Trophoblast cell (in vitro differentiated cells and primary cell): ENCODE data around the gene REXO5.

Experiments used
- DNase-seq, 2 donors: peaks; one replicate each; pipeline ENCODE4 v3.0.0-alpha.2; 2016
- H2AFZ ChIP-seq: 2 replicates; pipeline ENCODE4 v1.6.1; 2013; ENCODE audit warnings: low read length, moderate library complexity, mild to moderate bottlenecking; ENCODE audit not compliant: insufficient read depth, poor library complexity
- H2AK5ac ChIP-seq: 2 replicates; pipeline ENCODE4 v1.6.1; 2013; ENCODE audit warnings: mild to moderate bottlenecking, low read length
- H2BK120ac ChIP-seq: 2 replicates; pipeline ENCODE4 v1.6.1; 2013; ENCODE audit warnings: low read length, mild to moderate bottlenecking, moderate library complexity; ENCODE audit not compliant: insufficient read depth, poor library complexity
- H2BK12ac ChIP-seq: 2 replicates; pipeline ENCODE4 v1.6.1; 2013; ENCODE audit warnings: mild to moderate bottlenecking, low read length, moderate library complexity
- H2BK5ac ChIP-seq: 2 replicates; pipeline ENCODE4 v1.6.1; 2013; ENCODE audit warnings: low read length, low read depth, moderate library complexity, mild to moderate bottlenecking; ENCODE audit not compliant: poor library complexity
- H3K14ac ChIP-seq: 2 replicates; pipeline ENCODE4 v1.6.1; 2013; ENCODE audit warnings: mild to moderate bottlenecking, low read length
- H3K18ac ChIP-seq: 2 replicates; pipeline ENCODE4 v1.6.1; 2013; ENCODE audit warnings: mild to moderate bottlenecking, low read length
- H3K23ac ChIP-seq: 2 replicates; pipeline ENCODE4 v1.6.1; 2013; ENCODE audit warnings: low read length
- H3K27ac ChIP-seq: 2 replicates; pipeline ENCODE4 v1.5.1; 2013; ENCODE audit warnings: low read depth, mild to moderate bottlenecking, inconsistent platforms, low read length, moderate library complexity
- H3K27me3 ChIP-seq: 2 replicates; pipeline ENCODE4 v1.6.1; 2013; ENCODE audit warnings: inconsistent platforms, mild to moderate bottlenecking, low read length, moderate library complexity; ENCODE audit not compliant: insufficient read depth
- H3K36me3 ChIP-seq, 2 experiments: 1 replicate in 1 of 2; 2 replicates in 1 of 2; pipeline ENCODE4 v1.6.1; 2013; ENCODE audit warnings: low read length in 2 of 2, mild to moderate bottlenecking in 2 of 2, moderate library complexity in 1 of 2; ENCODE audit not compliant: insufficient read depth in 2 of 2, control insufficient read depth in 1 of 2
- H3K4ac ChIP-seq: 2 replicates; pipeline ENCODE4 v1.6.1; 2013; ENCODE audit warnings: low read depth, mild to moderate bottlenecking, low read length, moderate library complexity
- H3K4me1 ChIP-seq, 2 experiments: 1 replicate in 1 of 2; 2 replicates in 1 of 2; pipeline ENCODE4 v1.6.1; 2013; ENCODE audit warnings: low read length in 2 of 2, mild to moderate bottlenecking in 2 of 2, moderate library complexity in 1 of 2; ENCODE audit not compliant: insufficient read depth in 2 of 2, control insufficient read depth in 1 of 2
- H3K4me2 ChIP-seq: 2 replicates; pipeline ENCODE4 v1.6.1; 2013; ENCODE audit warnings: inconsistent platforms, mild to moderate bottlenecking, low read length, moderate library complexity
- H3K4me3 ChIP-seq: 2 replicates; pipeline ENCODE4 v1.5.1; 2013; ENCODE audit warnings: mild to moderate bottlenecking, low read depth, low read length, inconsistent platforms
- H3K79me1 ChIP-seq: one replicate; pipeline ENCODE4 v1.6.1; 2013; ENCODE audit warnings: low read length
- H3K79me2 ChIP-seq: 2 replicates; pipeline ENCODE4 v1.6.1; 2013; ENCODE audit warnings: low read length, mild to moderate bottlenecking; ENCODE audit not compliant: control insufficient read depth, insufficient read depth, poor library complexity
- H3K9ac ChIP-seq: 2 replicates; pipeline ENCODE4 v1.6.1; 2013; ENCODE audit warnings: mild to moderate bottlenecking, low read length
- H3K9me3 ChIP-seq: 2 replicates; pipeline ENCODE4 v1.6.1; 2013; ENCODE audit warnings: low read depth, mild to moderate bottlenecking, control low read depth, inconsistent platforms, low read length; ENCODE audit not compliant: insufficient read depth
- H4K12ac ChIP-seq: 2 replicates; pipeline ENCODE4 v1.6.1; 2013; ENCODE audit warnings: low read depth, mild to moderate bottlenecking, low read length, moderate library complexity
- H4K8ac ChIP-seq: 2 replicates; pipeline ENCODE4 v1.6.1; 2013; ENCODE audit warnings: low read depth, mild to moderate bottlenecking, low read length, moderate library complexity
- H4K91ac ChIP-seq: one replicate; pipeline ENCODE4 v1.6.1; 2013; ENCODE audit warnings: low read depth, mild to moderate bottlenecking, low read length, moderate library complexity
- WGBS: extraction: QIAGEN DNeasy Blood & Tissue Kit; methylation state at CpG from one replicate; pipeline ENCODE4 v1.1.7; 2013; ENCODE audit warnings: missing lambda C conversion rate; ENCODE audit not compliant: insufficient read length, insufficient coverage; ENCODE audit errors: extremely low coverage; 5-methylcytosine and 5-hydroxymethylcytosine counted together

The REXO5 gene

GRCh38 chr16:20854963-20855362 is 48.6 kb downstream of the REXO5 start:
- Histone ChIP-seq H3K9me3 (no peaks in the 10 kb centered on the region), H3K23ac (no peak overlapping the region), H4K8ac (no peak overlapping the region), H4K12ac (no peak overlapping the region), H3K36me3 (peaks cover 4 to 5% of the 10 kb centered on the region in 2 experiments), H3K27me3 (no peaks in the 10 kb centered on the region), H3K79me2 (no peaks in the 10 kb centered on the region), H4K91ac (no peak overlapping the region), H2BK120ac (no peak overlapping the region), H3K79me1 (no peaks in the 10 kb centered on the region), H3K27ac (no peak overlapping the region), H2BK12ac (no peak overlapping the region), H3K4ac (no peak overlapping the region), H3K14ac (no peak overlapping the region), H3K4me3 (no peak overlapping the region), H3K4me1 (peaks cover 0 to 5% of the 10 kb centered on the region in 2 experiments), H3K9ac (no peak overlapping the region), H2AFZ (no peak overlapping the region), H2AK5ac (no peak overlapping the region), H2BK5ac (no peak overlapping the region), H3K4me2 (no peak overlapping the region), H3K18ac (no peak overlapping the region)
- WGBS: no CpG with 5 or more reads among the region's 2 CpGs
- DNase-seq: no peak

GRCh38 chr16:20857281-20857680 is 51.0 kb downstream of the REXO5 start:
- Histone ChIP-seq H3K23ac (no peak overlapping the region), H4K91ac (no peak overlapping the region), H3K36me3 (peaks cover 10 to 11% of the 10 kb centered on the region in 2 experiments), H3K9ac (no peak overlapping the region), H3K79me1 (no peaks in the 10 kb centered on the region), H4K8ac (no peak overlapping the region), H2AFZ (no peak overlapping the region), H3K27me3 (no peaks in the 10 kb centered on the region), H3K14ac (no peak overlapping the region), H2BK12ac (no peak overlapping the region), H3K27ac (no peak overlapping the region), H3K18ac (no peak overlapping the region), H3K4me2 (no peak overlapping the region), H3K9me3 (no peaks in the 10 kb centered on the region), H2BK5ac (no peak overlapping the region), H4K12ac (no peak overlapping the region), H3K4me1 (peaks cover 0 to 5% of the 10 kb centered on the region in 2 experiments), H3K4me3 (no peak overlapping the region), H3K4ac (no peak overlapping the region), H2AK5ac (no peak overlapping the region), H3K79me2 (no peaks in the 10 kb centered on the region), H2BK120ac (no peak overlapping the region)
- no CpG with 5 or more reads among the region's 2 CpGs for WGBS
- no peak for DNase-seq

DNA sequence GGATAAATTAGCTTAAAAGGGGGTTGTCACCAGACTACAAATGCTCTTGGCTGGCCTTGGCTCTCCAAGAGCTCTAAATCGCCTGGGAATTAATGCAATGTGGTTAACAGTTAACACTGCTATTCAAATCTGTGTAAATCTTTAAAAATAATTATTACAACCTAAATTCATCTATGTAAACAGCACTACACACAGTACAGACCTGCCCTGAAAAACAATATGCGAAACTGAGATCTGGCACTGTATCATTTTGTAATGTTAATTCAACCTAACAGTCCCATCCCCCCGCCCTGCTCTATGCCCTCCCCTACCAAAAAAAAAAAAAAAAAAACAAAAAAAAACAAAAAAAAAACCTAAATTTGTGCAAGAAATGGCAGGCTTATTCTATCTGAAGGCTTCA is 52.9 kb downstream of the REXO5 start:
- Histone ChIP-seq H3K4ac (no peak overlapping the region), H4K91ac (no peak overlapping the region), H3K79me1 (no peaks in the 10 kb centered on the region), H3K36me3 (peaks cover 14 to 15% of the 10 kb centered on the region in 2 experiments), H3K9me3 (no peaks in the 10 kb centered on the region), H3K27ac (no peak overlapping the region), H3K27me3 (no peaks in the 10 kb centered on the region), H2BK120ac (no peak overlapping the region), H3K23ac (no peak overlapping the region), H3K4me2 (no peak overlapping the region), H2AFZ (no peak overlapping the region), H3K4me3 (no peak overlapping the region), H4K8ac (no peak overlapping the region), H3K79me2 (no peaks in the 10 kb centered on the region), H4K12ac (no peak overlapping the region), H2AK5ac (no peak overlapping the region), H3K9ac (no peak overlapping the region), H2BK12ac (no peak overlapping the region), H2BK5ac (no peak overlapping the region), H3K18ac (no peak overlapping the region), H3K4me1 (no peaks in the 10 kb centered on the region), H3K14ac (no peak overlapping the region)
- no peak for DNase-seq
- no CpG with 5 or more reads among the region's 3 CpGs for WGBS

DNA sequence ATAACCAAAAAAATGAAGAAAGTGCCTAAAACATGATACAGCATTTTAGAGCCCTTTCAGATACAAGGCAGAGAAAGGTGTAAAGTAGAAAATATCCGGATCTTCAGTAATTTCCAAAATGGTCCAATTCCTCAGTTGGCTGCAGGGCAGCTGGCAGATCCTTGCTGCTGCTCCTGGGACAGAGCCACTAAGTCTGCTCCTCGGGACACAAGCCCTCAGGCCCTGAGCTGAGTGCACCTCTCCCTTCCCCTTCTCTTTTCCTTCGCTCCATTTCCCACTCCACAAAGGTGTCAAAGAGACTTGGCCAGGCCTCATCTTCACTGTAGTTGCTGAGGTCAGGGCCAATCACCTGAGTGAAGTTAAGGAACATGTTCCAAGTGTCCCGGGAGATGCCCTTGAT is 53.4 kb downstream of the REXO5 start:
- Histone ChIP-seq H4K91ac (no peak overlapping the region), H3K79me2 (no peaks in the 10 kb centered on the region), H3K4ac (no peak overlapping the region), H3K23ac (no peak overlapping the region), H3K4me2 (no peak overlapping the region), H3K9me3 (no peaks in the 10 kb centered on the region), H3K9ac (no peak overlapping the region), H3K79me1 (no peaks in the 10 kb centered on the region), H3K4me3 (no peak overlapping the region), H3K36me3 (peaks cover 14 to 15% of the 10 kb centered on the region in 2 experiments), H3K4me1 (no peaks in the 10 kb centered on the region), H4K12ac (no peak overlapping the region), H2BK120ac (no peak overlapping the region), H2BK12ac (no peak overlapping the region), H3K18ac (no peak overlapping the region), H2AFZ (no peak overlapping the region), H3K27me3 (no peaks in the 10 kb centered on the region), H4K8ac (no peak overlapping the region), H3K27ac (no peak overlapping the region), H2BK5ac (no peak overlapping the region), H3K14ac (no peak overlapping the region), H2AK5ac (no peak overlapping the region)
- no peak for DNase-seq
- no CpG with 5 or more reads among the region's 4 CpGs for WGBS
